ENCODE measurements around the gene CYRIA. TPM values are rescaled to one million over a fixed set of nuclear protein-coding genes. Genes with fewer than 3 reads are reported as not detected.
A peak's percentile ranks its signal among the peaks of the same experiment; 100 is the strongest.

CYRIA gene
- total and polyA plus RNA-seq, 2 donors (not counting 1 experiment from before 2014, with no cell fraction given), result 6.3 to 10.2 TPM

- no peak overlapping the region for H3K4me2 ChIP-seq (ENCODE audit: extremely low read depth, insufficient read depth, low read length)
- H3K27ac ChIP-seq (ENCODE audit: insufficient read depth, low read length), result no peak overlapping the region
- no peak overlapping the region for H2AFZ ChIP-seq (ENCODE audit: low read length)
- H3K9me3 ChIP-seq (ENCODE audit: control insufficient read depth, insufficient read depth, low read depth, low read length), result no peaks in the 10 kb centered on the region
- H4K20me1 ChIP-seq (ENCODE audit: control insufficient read depth, extremely low read depth, insufficient read depth, low read length), result no peaks in the 10 kb centered on the region
- TF ChIP-seq CTCF (conservative IDR thresholded peaks at IDR 0.05 in 1 of 2, IDR thresholded peaks at IDR 0.05 in 1 of 2; ENCODE audit: low read depth in 1 of 2, low read length in 2 of 2), result no peak
- TF ChIP-seq EZH2 (IDR thresholded peaks at IDR 0.05; ENCODE audit: low read length, missing control alignments), result no peak
- H3K36me3 ChIP-seq (ENCODE audit: control insufficient read depth, insufficient read depth, low read length), result no peaks in the 10 kb centered on the region
- H3K9ac ChIP-seq (ENCODE audit: insufficient read depth, low read length), result no peak overlapping the region
- H3K27me3 ChIP-seq (ENCODE audit: control insufficient read depth, insufficient read depth, low read length), result no peaks in the 10 kb centered on the region
- H3K4me1 ChIP-seq (ENCODE audit: control insufficient read depth, extremely low read depth, insufficient read depth, low read length), result peaks cover 4% of the 10 kb centered on the region
- H3K4me3 ChIP-seq (replicated peaks in 1 of 4; ENCODE audit: control extremely low read depth in 1 of 4, insufficient read depth in 1 of 4, low read depth in 3 of 4, low read length in 4 of 4), result no peak overlapping the region
- peak in 1 of 2 donors; percentile 30 for DNase-seq (ENCODE audit: low read depth in 2 of 2)
- no peaks in the 10 kb centered on the region for H3K79me2 ChIP-seq (ENCODE audit: control insufficient read depth, insufficient read depth, low read length)
Measured at GRCh38 chr2:16628314-16628713, 37.3 kb downstream of the CYRIA start.

GRCh38 chr2:16626997-16627605 lies 38.5 kb downstream of the CYRIA start:
- no peak overlapping the region for H3K4me3 ChIP-seq (replicated peaks in 1 of 4; ENCODE audit: control extremely low read depth in 1 of 4, insufficient read depth in 1 of 4, low read depth in 3 of 4, low read length in 4 of 4)
- DNase-seq (ENCODE audit: low read depth in 2 of 2), result no peak
- H3K79me2 ChIP-seq (ENCODE audit: control insufficient read depth, insufficient read depth, low read length), result no peaks in the 10 kb centered on the region
- peaks cover 6% of the 10 kb centered on the region for H3K4me1 ChIP-seq (ENCODE audit: control insufficient read depth, extremely low read depth, insufficient read depth, low read length)
- no peak overlapping the region for H2AFZ ChIP-seq (ENCODE audit: low read length)
- no peak for TF ChIP-seq CTCF (conservative IDR thresholded peaks at IDR 0.05 in 1 of 2, IDR thresholded peaks at IDR 0.05 in 1 of 2; ENCODE audit: low read depth in 1 of 2, low read length in 2 of 2)
- TF ChIP-seq EZH2 (IDR thresholded peaks at IDR 0.05; ENCODE audit: low read length, missing control alignments), result no peak
- H3K27me3 ChIP-seq (ENCODE audit: control insufficient read depth, insufficient read depth, low read length), result no peaks in the 10 kb centered on the region
- H3K36me3 ChIP-seq (ENCODE audit: control insufficient read depth, insufficient read depth, low read length), result no peaks in the 10 kb centered on the region
- no peak overlapping the region for H3K9ac ChIP-seq (ENCODE audit: insufficient read depth, low read length)
- H3K27ac ChIP-seq (ENCODE audit: insufficient read depth, low read length), result no peak overlapping the region
- no peak overlapping the region for H3K4me2 ChIP-seq (ENCODE audit: extremely low read depth, insufficient read depth, low read length)
- no peaks in the 10 kb centered on the region for H4K20me1 ChIP-seq (ENCODE audit: control insufficient read depth, extremely low read depth, insufficient read depth, low read length)
- no peaks in the 10 kb centered on the region for H3K9me3 ChIP-seq (ENCODE audit: control insufficient read depth, insufficient read depth, low read depth, low read length)

GRCh38 chr2:16626497-16626896 lies 39.1 kb downstream of the CYRIA start:
- peak; percentile 74 to 76 for DNase-seq (ENCODE audit: low read depth in 2 of 2)
- no peak overlapping the region for H3K4me2 ChIP-seq (ENCODE audit: extremely low read depth, insufficient read depth, low read length)
- H3K4me3 ChIP-seq (replicated peaks in 1 of 4; ENCODE audit: control extremely low read depth in 1 of 4, insufficient read depth in 1 of 4, low read depth in 3 of 4, low read length in 4 of 4), result no peak overlapping the region
- no peaks in the 10 kb centered on the region for H3K9me3 ChIP-seq (ENCODE audit: control insufficient read depth, insufficient read depth, low read depth, low read length)
- H4K20me1 ChIP-seq (ENCODE audit: control insufficient read depth, extremely low read depth, insufficient read depth, low read length), result no peaks in the 10 kb centered on the region
- H2AFZ ChIP-seq (ENCODE audit: low read length), result no peak overlapping the region
- H3K27ac ChIP-seq (ENCODE audit: insufficient read depth, low read length), result no peak overlapping the region
- H3K27me3 ChIP-seq (ENCODE audit: control insufficient read depth, insufficient read depth, low read length), result no peaks in the 10 kb centered on the region
- no peak overlapping the region for H3K9ac ChIP-seq (ENCODE audit: insufficient read depth, low read length)
- no peaks in the 10 kb centered on the region for H3K79me2 ChIP-seq (ENCODE audit: control insufficient read depth, insufficient read depth, low read length)
- H3K36me3 ChIP-seq (ENCODE audit: control insufficient read depth, insufficient read depth, low read length), result no peaks in the 10 kb centered on the region
- peaks cover 6% of the 10 kb centered on the region for H3K4me1 ChIP-seq (ENCODE audit: control insufficient read depth, extremely low read depth, insufficient read depth, low read length)
- no peak for TF ChIP-seq EZH2 (IDR thresholded peaks at IDR 0.05; ENCODE audit: low read length, missing control alignments)
- no peak for TF ChIP-seq CTCF (conservative IDR thresholded peaks at IDR 0.05 in 1 of 2, IDR thresholded peaks at IDR 0.05 in 1 of 2; ENCODE audit: low read depth in 1 of 2, low read length in 2 of 2)
